K562 (cell line): ENCODE measurements around the gene MIEF2. TPM values are rescaled to one million over a fixed set of nuclear protein-coding genes. Genes with fewer than 3 reads are reported as not detected.
A peak's percentile ranks its signal among the peaks of the same experiment; 100 is the strongest.

Source experiments
- ARHGAP35 ChIP-seq: fragments of 450-650 bp; IDR thresholded peaks from 2 replicates; pipeline ENCODE4 v1.6.1; 2018; ENCODE audit not compliant: partially characterized antibody
- ATF4 ChIP-seq: fragments of 450-650 bp; formaldehyde crosslinking; IDR thresholded peaks from 2 replicates; pipeline ENCODE4 v1.4.0; 2022; ENCODE audit warnings: mild to moderate bottlenecking, moderate library complexity
- CREM ChIP-seq: IDR thresholded peaks from 2 replicates; pipeline ENCODE4 v1.6.1; 2014; ENCODE audit warnings: antibody characterized with exemption, low read depth
- ETV1 ChIP-seq: fragments of 450-650 bp; conservative IDR thresholded peaks from 2 replicates; pipeline ENCODE4 v1.6.1; 2016; ENCODE audit warnings: missing genetic modification characterization, control low read depth, low read depth, missing compliant biosample characterization
- FOXM1 ChIP-seq, 2 experiments: fragments of 450-650 bp in 1 of 2; sonication (generic) in 1 of 2; formaldehyde crosslinking in 1 of 2; IDR thresholded peaks; 2 replicates each; pipeline versions ENCODE4 v1.6.1 to v1.9.0; 2017 to 2022; ENCODE audit warnings: low read depth in 2 of 2, mild to moderate bottlenecking in 2 of 2, missing genetic modification reagents in 1 of 2, moderate library complexity in 1 of 2
- GABPB1 ChIP-seq: sonication (generic); formaldehyde crosslinking; IDR thresholded peaks from 2 replicates; pipeline ENCODE4 v1.8.0; 2022; ENCODE audit warnings: mild to moderate bottlenecking, missing genetic modification reagents
- HDGF ChIP-seq: fragments of 450-650 bp; IDR thresholded peaks from 2 replicates; pipeline ENCODE4 v1.6.1; 2016
- JUND ChIP-seq, 2 experiments: IDR thresholded peaks; 2 replicates in 1 of 2; 3 replicates in 1 of 2; pipeline ENCODE4 v1.6.1; 2011; ENCODE audit warnings: borderline replicate concordance in 2 of 2, low read depth in 2 of 2, low read length in 2 of 2, improper control_type of control experiment in 1 of 2, missing biosample characterization in 1 of 2, missing genetic modification characterization in 1 of 2, missing genetic modification reagents in 1 of 2
- MAFF ChIP-seq: IDR thresholded peaks from 2 replicates; pipeline ENCODE4 v1.6.1; 2012; ENCODE audit warnings: low read length, improper control_type of control experiment
- MCM7 ChIP-seq, 2 experiments: fragments of 450-650 bp; IDR thresholded peaks; 2 replicates each; pipeline ENCODE4 v1.6.1; 2016 to 2018
- MXI1 ChIP-seq: IDR thresholded peaks from 2 replicates; pipeline ENCODE4 v1.6.1; 2011; ENCODE audit warnings: low read depth, mild to moderate bottlenecking, improper control_type of control experiment, low read length
- RBM25 ChIP-seq: fragments of 200-400 bp; formaldehyde crosslinking; IDR thresholded peaks from 2 replicates; pipeline ENCODE4 v1.6.1; 2018; ENCODE audit warnings: low read length, low read depth, moderate library complexity; ENCODE audit not compliant: severe bottlenecking
- USF1 ChIP-seq: sonication (generic); formaldehyde crosslinking; IDR thresholded peaks from 2 replicates; pipeline ENCODE4 v1.9.0; 2022; ENCODE audit warnings: mild to moderate bottlenecking, missing genetic modification reagents
- YY1 ChIP-seq, 3 experiments: IDR thresholded peaks; 2 replicates each; pipeline ENCODE4 v1.6.1; 2011; ENCODE audit warnings: low read length in 2 of 3, mild to moderate bottlenecking in 2 of 3, moderate library complexity in 2 of 3, borderline replicate concordance in 1 of 3, control low read depth in 1 of 3, low read depth in 1 of 3; ENCODE audit not compliant: insufficient read depth in 3 of 3, insufficient replicate concordance in 2 of 3, control insufficient read depth in 1 of 3, insufficient read length in 1 of 3; ENCODE audit errors: extremely low read depth in 1 of 3
- ZBTB7A ChIP-seq: IDR thresholded peaks from 2 replicates; pipeline ENCODE4 v1.6.1; 2011; ENCODE audit warnings: low read depth, mild to moderate bottlenecking, low read length, moderate library complexity, borderline replicate concordance; ENCODE audit not compliant: control insufficient read depth
- ZNF174 ChIP-seq: fragments of 250-450 bp; sonication (Bioruptor Pico); IDR thresholded peaks from 2 replicates; pipeline ENCODE4 v1.4.0; 2020; ENCODE audit warnings: mild to moderate bottlenecking
- ZNF311 ChIP-seq: fragments of 250-450 bp; sonication (Bioruptor Pico); IDR thresholded peaks from 2 replicates; pipeline ENCODE4 v1.4.0; 2020; ENCODE audit warnings: mild to moderate bottlenecking, moderate library complexity
- ZNF354B ChIP-seq: fragments of 250-450 bp; sonication (Bioruptor Pico); IDR thresholded peaks from 2 replicates; pipeline ENCODE4 v1.4.0; 2020
- ZNF57 ChIP-seq: fragments of 450-650 bp; formaldehyde crosslinking; IDR thresholded peaks from 2 replicates; pipeline ENCODE4 v1.4.0; 2020; ENCODE audit warnings: mild to moderate bottlenecking, moderate library complexity
- ZNF583 ChIP-seq: fragments of 250-450 bp; sonication (Bioruptor Pico); IDR thresholded peaks from 2 replicates; pipeline ENCODE4 v1.4.0; 2020
- ZNF586 ChIP-seq: fragments of 450-650 bp; formaldehyde crosslinking; conservative IDR thresholded peaks from 2 replicates; pipeline ENCODE4 v1.4.0; 2020; ENCODE audit warnings: mild to moderate bottlenecking, moderate library complexity
- polyA plus RNA-seq, 8 experiments: library from polyadenylated mRNA; depleted of rRNA in 4 of 8; stranded (reverse) in 5 of 8; unstranded in 3 of 8; fragments of >200 nt; fragmentation: Nextera tagmentation in 2 of 8; fragmentation: Illumina TruSeq in 1 of 8; extraction: Ambion mirVana in 2 of 8; extraction: Trizol in 1 of 8; gene quantifications; 2 replicates each; pipeline versions ENCODE4 v1.2.1 to v1.2.3, GENCODE V29; 2011 to 2014; ENCODE audit warnings: inconsistent platforms in 1 of 8, missing spikeins in 1 of 8
- total RNA-seq, 7 experiments: library from RNA; depleted of rRNA in 6 of 7; stranded (reverse); fragments of >200 nt in 6 of 7; fragmentation: Illumina TruSeq in 2 of 7; extraction: Trizol in 2 of 7; gene quantifications; 2 replicates each; pipeline versions ENCODE4 v1.2.1 to v1.2.3, GENCODE V29; 2011 to 2021; ENCODE audit warnings: low replicate concordance in 1 of 7
- TF ChIP-seq, protein P1 (sequence below): sonication (generic); formaldehyde crosslinking; IDR thresholded peaks from 2 replicates; pipeline ENCODE4 v1.8.0; 2022; ENCODE audit warnings: mild to moderate bottlenecking, missing genetic modification reagents
- TF ChIP-seq, protein P2 (sequence below): IDR thresholded peaks from 2 replicates; pipeline ENCODE4 v1.6.1; 2014; ENCODE audit warnings: antibody characterized with exemption
- TF ChIP-seq, protein P3 (sequence below): fragments of 250-450 bp; sonication (Bioruptor Pico); IDR thresholded peaks from 2 replicates; pipeline ENCODE4 v1.8.0; 2022; ENCODE audit warnings: moderate library complexity, mild to moderate bottlenecking, inconsistent platforms

Gene MIEF2
- total and polyA plus RNA-seq, 9 of the 15 experiments (the other 6 are each of a cell fraction or from before 2014, with no cell fraction given): 0.10 to 8.2 (median 2.4) TPM

DNA sequence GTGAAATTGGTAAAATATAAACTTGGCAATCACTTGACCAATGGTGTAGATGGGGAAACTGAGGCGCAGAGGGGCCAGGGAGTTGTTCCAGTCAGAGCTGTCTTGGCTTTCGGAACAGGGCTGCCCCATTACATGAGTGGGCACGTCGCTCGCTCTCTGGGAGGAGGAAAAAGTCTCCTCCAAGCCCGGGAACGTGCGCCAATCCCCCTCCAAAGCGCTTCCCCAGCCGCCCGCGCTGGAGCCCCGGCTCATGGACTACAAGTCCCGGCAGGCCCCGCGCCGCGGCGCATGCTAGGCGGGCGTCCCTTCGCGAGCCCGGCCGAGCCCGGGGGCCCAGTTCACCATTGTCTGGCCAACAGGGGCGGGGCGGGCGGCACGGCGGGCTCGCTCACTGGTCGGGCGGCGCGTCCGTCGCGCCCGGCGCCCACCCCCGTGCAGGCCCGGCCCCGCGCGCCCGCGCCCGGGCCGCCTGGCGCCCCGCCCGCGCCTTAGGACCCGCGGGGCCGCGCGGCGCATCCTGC, 35.3 kb upstream of the MIEF2 start, which contains the start of gene LLGL1 (continued):
- no peak for TF ChIP-seq ZNF583 (CRISPR knock-in tag)
- TF ChIP-seq GABPB1 (CRISPR knock-in tag): no peak; the same call in 1 of the 2 replicates
- no peak for TF ChIP-seq ZNF57 (CRISPR knock-in tag)
- TF ChIP-seq ZNF586: no peak
- TF ChIP-seq MAFF: no peak
- no peak for TF ChIP-seq FOXM1 (IDR thresholded peaks at IDR 0.05; ENCODE audit: low read depth)
- no peak for TF ChIP-seq FOXM1 (CRISPR knock-in tag; IDR thresholded peaks at IDR 0.05; ENCODE audit: low read depth)
- no peak for TF ChIP-seq CREM
- TF ChIP-seq ZNF174: no peak
- TF ChIP-seq ATF4: no peak
- no peak for TF ChIP-seq MXI1
- TF ChIP-seq YY1 (IDR thresholded peaks at IDR 0.05; ENCODE audit: borderline replicate concordance in 1 of 3, control insufficient read depth in 1 of 3, extremely low read depth in 1 of 3, insufficient read depth in 3 of 3, insufficient read length in 1 of 3, insufficient replicate concordance in 2 of 3, low read depth in 1 of 3, low read length in 2 of 3): peak in 2 of 3 experiments; percentile 41 to 72
- no peak for TF ChIP-seq HDGF
- TF ChIP-seq USF1 (CRISPR knock-in tag): no peak
- no peak for TF ChIP-seq ETV1 (tag)
- peak; percentile 96 for TF ChIP-seq RBM25
- TF ChIP-seq, protein P1, sequence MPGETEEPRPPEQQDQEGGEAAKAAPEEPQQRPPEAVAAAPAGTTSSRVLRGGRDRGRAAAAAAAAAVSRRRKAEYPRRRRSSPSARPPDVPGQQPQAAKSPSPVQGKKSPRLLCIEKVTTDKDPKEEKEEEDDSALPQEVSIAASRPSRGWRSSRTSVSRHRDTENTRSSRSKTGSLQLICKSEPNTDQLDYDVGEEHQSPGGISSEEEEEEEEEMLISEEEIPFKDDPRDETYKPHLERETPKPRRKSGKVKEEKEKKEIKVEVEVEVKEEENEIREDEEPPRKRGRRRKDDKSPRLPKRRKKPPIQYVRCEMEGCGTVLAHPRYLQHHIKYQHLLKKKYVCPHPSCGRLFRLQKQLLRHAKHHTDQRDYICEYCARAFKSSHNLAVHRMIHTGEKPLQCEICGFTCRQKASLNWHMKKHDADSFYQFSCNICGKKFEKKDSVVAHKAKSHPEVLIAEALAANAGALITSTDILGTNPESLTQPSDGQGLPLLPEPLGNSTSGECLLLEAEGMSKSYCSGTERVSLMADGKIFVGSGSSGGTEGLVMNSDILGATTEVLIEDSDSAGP: no peak
- no peak for TF ChIP-seq ZBTB7A
- no peak for TF ChIP-seq MCM7 (IDR thresholded peaks at IDR 0.05)
- TF ChIP-seq ARHGAP35: no peak
- TF ChIP-seq JUND (IDR thresholded peaks at IDR 0.05; ENCODE audit: borderline replicate concordance, low read depth, low read length): no peak
- no peak for TF ChIP-seq JUND (tag; IDR thresholded peaks at IDR 0.05; ENCODE audit: borderline replicate concordance, low read depth, low read length)
- TF ChIP-seq ZNF311 (CRISPR knock-in tag): no peak
- TF ChIP-seq, protein P2, sequence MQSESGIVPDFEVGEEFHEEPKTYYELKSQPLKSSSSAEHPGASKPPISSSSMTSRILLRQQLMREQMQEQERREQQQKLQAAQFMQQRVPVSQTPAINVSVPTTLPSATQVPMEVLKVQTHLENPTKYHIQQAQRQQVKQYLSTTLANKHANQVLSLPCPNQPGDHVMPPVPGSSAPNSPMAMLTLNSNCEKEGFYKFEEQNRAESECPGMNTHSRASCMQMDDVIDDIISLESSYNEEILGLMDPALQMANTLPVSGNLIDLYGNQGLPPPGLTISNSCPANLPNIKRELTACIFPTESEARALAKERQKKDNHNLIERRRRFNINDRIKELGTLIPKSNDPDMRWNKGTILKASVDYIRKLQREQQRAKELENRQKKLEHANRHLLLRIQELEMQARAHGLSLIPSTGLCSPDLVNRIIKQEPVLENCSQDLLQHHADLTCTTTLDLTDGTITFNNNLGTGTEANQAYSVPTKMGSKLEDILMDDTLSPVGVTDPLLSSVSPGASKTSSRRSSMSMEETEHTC: no peak
- TF ChIP-seq, protein P3, sequence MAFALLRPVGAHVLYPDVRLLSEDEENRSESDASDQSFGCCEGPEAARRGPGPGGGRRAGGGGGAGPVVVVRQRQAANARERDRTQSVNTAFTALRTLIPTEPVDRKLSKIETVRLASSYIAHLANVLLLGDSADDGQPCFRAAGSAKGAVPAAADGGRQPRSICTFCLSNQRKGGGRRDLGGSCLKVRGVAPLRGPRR (CRISPR knock-in tag): no peak
- no peak for TF ChIP-seq ZNF354B (CRISPR knock-in tag)
